ENCODE data around the gene CD6.
A peak's percentile ranks its signal among the peaks of the same experiment; 100 is the strongest.

CD6 gene

GRCh38 chr11:60971520-60971919, at the start of gene CD6:
TSS of gene CD6 (plus strand) at chr11:60971680. CDS start at chr11:60971866, 186 bp downstream.
- no peak for DNase-seq

GRCh38 chr11:60921777-60922335, 49.6 kb upstream of the CD6 start:
- no peak for DNase-seq

GRCh38 chr11:60922906-60923305, 48.6 kb upstream of the CD6 start:
- DNase-seq = no peak

GRCh38 chr11:60923326-60923725, 48.2 kb upstream of the CD6 start:
- DNase-seq = no peak

- no peak for DNase-seq
Observed at GRCh38 chr11:60923800-60924109, 47.7 kb upstream of the CD6 start.

- DNase-seq = peak; percentile 78
Observed at GRCh38 chr11:60924110-60924905, 47.2 kb upstream of the CD6 start, which contains the start of gene TMEM132A. TSS of gene TMEM132A (plus strand) at chr11:60924460. CDS start at chr11:60924634, 174 bp downstream.

GRCh38 chr11:60924906-60925853, 46.3 kb upstream of the CD6 start:
- DNase-seq = peak; percentile 80

- DNase-seq = no peak
Observed at GRCh38 chr11:60925868-60926267, 45.6 kb upstream of the CD6 start.

- DNase-seq = no peak
Observed at GRCh38 chr11:60926500-60926899, 45.0 kb upstream of the CD6 start.

- DNase-seq = no peak
Observed at GRCh38 chr11:60927061-60927592, 44.4 kb upstream of the CD6 start.

GRCh38 chr11:60927600-60927999, 43.9 kb upstream of the CD6 start:
- DNase-seq = no peak

GRCh38 chr11:60928563-60929001, 42.9 kb upstream of the CD6 start:
- no peak for DNase-seq

- DNase-seq = no peak
Observed at GRCh38 chr11:60929764-60930163, 41.7 kb upstream of the CD6 start.

GRCh38 chr11:60930394-60930793, 41.1 kb upstream of the CD6 start:
- DNase-seq = no peak

GRCh38 chr11:60931917-60932316, 39.6 kb upstream of the CD6 start:
- no peak for DNase-seq

GRCh38 chr11:60932605-60933356, 38.7 kb upstream of the CD6 start:
- no peak for DNase-seq

GRCh38 chr11:60933416-60934123, 37.9 kb upstream of the CD6 start:
- DNase-seq = no peak

- no peak for DNase-seq
Observed at GRCh38 chr11:60934124-60934789, 37.2 kb upstream of the CD6 start.

- DNase-seq = no peak
Observed at GRCh38 chr11:60934790-60935605, 36.5 kb upstream of the CD6 start.
